HCT116 (cell line): ENCODE measurements around the gene TBX2. TPM values are rescaled to one million over a fixed set of nuclear protein-coding genes. Genes with fewer than 3 reads are reported as not detected.

Source experiments
- ATAC-seq: fragments of 200-7000 bp; cut with Tn5 transposase; 2 replicates; pipeline ENCODE4 v1.9.1; 2020; ENCODE audit warnings: mild to moderate bottlenecking, moderate library complexity
- BruUV-seq: library from RNA; stranded (reverse); fragments of 400-500 nt; replicated peaks from 2 replicates; lab custom pipeline; 2021; lab: Mats Ljungman, UMichigan
- CTCF ChIA-PET: fragments of 300-600 bp; sonication (Branson Sonifier 250); formaldehyde crosslinking; loops from one replicate; lab custom pipeline; 2021; ENCODE audit warnings: antibody characterized with exemption; lab: Charles Lee
- POLR2A ChIA-PET: fragments of 300-600, 350-600 bp; sonication (Branson Sonifier 250); formaldehyde crosslinking; loops from one replicate; lab custom pipeline; 2021; ENCODE audit warnings: antibody characterized with exemption; lab: Charles Lee
- RAD21 ChIA-PET, 2 experiments: fragments of 300-600 bp; sonication (Branson Sonifier 250); formaldehyde crosslinking; loops; one replicate each; lab custom pipeline; 2023; ENCODE audit warnings: low total read pairs in 2 of 2; ENCODE audit not compliant: uncharacterized antibody in 2 of 2, unreplicated experiment in 2 of 2, low non-redundant PET in 1 of 2; lab: Charles Lee
- DNase-seq: peaks from one replicate; pipeline ENCODE4 v3.0.0-alpha.2; 2010; ENCODE audit warnings: low read depth, low spot score
- H2AFZ ChIP-seq: fragments of 200-600 bp; shearing (Covaris generic), sonication (generic); 2 replicates; pipeline ENCODE4 v1.6.1; 2017; ENCODE audit warnings: low read depth, mixed run types, mixed read lengths, antibody characterized with exemption, low read length; ENCODE audit not compliant: poor library complexity, severe bottlenecking
- H3K27ac ChIP-seq: 2 replicates; pipeline ENCODE4 v1.5.1; 2012; ENCODE audit warnings: low read depth, low read length
- H3K27me3 ChIP-seq: fragments of 200-600 bp; sonication (generic); 2 replicates; pipeline ENCODE4 v1.6.1; 2016; ENCODE audit warnings: mixed run types, low read length, mixed read lengths; ENCODE audit not compliant: insufficient read depth
- H3K36me3 ChIP-seq, 2 experiments: fragments of 200-500 bp in 1 of 2; fragments of 200-600 bp in 1 of 2; sonication (Bioruptor generic) in 1 of 2; sonication (generic) in 1 of 2; 2 replicates each; pipeline versions ENCODE4 v1.5.1 to v1.6.1; 2014 to 2016; ENCODE audit warnings: low read length in 2 of 2, inconsistent platforms in 1 of 2, mixed read lengths in 1 of 2, mixed run types in 1 of 2; ENCODE audit not compliant: insufficient read depth in 2 of 2, control insufficient read depth in 1 of 2
- H3K4me1 ChIP-seq, 2 experiments: fragments of 200-600 bp in 1 of 2; sonication (generic) in 1 of 2; 2 replicates each; pipeline versions ENCODE4 v1.5.1 to v1.6.1; 2012 to 2017; ENCODE audit warnings: low read length in 2 of 2, inconsistent platforms in 1 of 2, mild to moderate bottlenecking in 1 of 2, mixed read lengths in 1 of 2, mixed run types in 1 of 2, moderate library complexity in 1 of 2; ENCODE audit not compliant: insufficient read depth in 2 of 2, control insufficient read depth in 1 of 2
- H3K4me2 ChIP-seq: fragments of 200-600 bp; sonication (generic); 2 replicates; pipeline ENCODE4 v1.6.1; 2017; ENCODE audit warnings: mixed run types, low read length, mixed read lengths
- H3K4me3 ChIP-seq, 2 experiments: fragments of 200-600 bp in 1 of 2; sonication (generic) in 1 of 2; replicated peaks in 1 of 2; 2 replicates each; pipeline ENCODE4 v1.5.1; 2011 to 2016; ENCODE audit warnings: low read length in 2 of 2, control low read depth in 1 of 2, low read depth in 1 of 2, mild to moderate bottlenecking in 1 of 2, mixed read lengths in 1 of 2, mixed run types in 1 of 2
- H3K79me2 ChIP-seq: fragments of 200-600 bp; sonication (generic); 2 replicates; pipeline ENCODE4 v1.6.1; 2017; ENCODE audit warnings: mild to moderate bottlenecking, mixed run types, low read length, moderate library complexity, mixed read lengths; ENCODE audit not compliant: insufficient read depth
- H3K9ac ChIP-seq: fragments of 200-600 bp; sonication (generic); 2 replicates; pipeline ENCODE4 v1.6.1; 2016; ENCODE audit warnings: low read length, mixed read lengths
- H3K9me2 ChIP-seq: fragments of 200-600 bp; sonication (generic), shearing (Covaris generic); 2 replicates; pipeline ENCODE4 v1.6.1; 2017; ENCODE audit warnings: mixed run types, mild to moderate bottlenecking, moderate library complexity; ENCODE audit not compliant: insufficient read depth
- H3K9me3 ChIP-seq, 2 experiments: fragments of 200-500 bp in 1 of 2; fragments of 200-600 bp in 1 of 2; sonication (Bioruptor generic) in 1 of 2; sonication (generic) in 1 of 2; 2 replicates each; pipeline ENCODE4 v1.6.1; 2014 to 2017; ENCODE audit warnings: low read length in 2 of 2, mixed read lengths in 2 of 2, inconsistent platforms in 1 of 2, low read depth in 1 of 2, mild to moderate bottlenecking in 1 of 2, mixed run types in 1 of 2, moderate library complexity in 1 of 2; ENCODE audit not compliant: control insufficient read depth in 1 of 2, insufficient read depth in 1 of 2
- H4K20me1 ChIP-seq: fragments of 200-600 bp; sonication (generic), shearing (Covaris generic); 2 replicates; pipeline ENCODE4 v1.6.1; 2017; ENCODE audit warnings: mixed run types, mild to moderate bottlenecking, moderate library complexity; ENCODE audit not compliant: insufficient read depth
- CBX3 ChIP-seq: IDR thresholded peaks from 2 replicates; pipeline ENCODE4 v1.6.1; 2012; ENCODE audit warnings: low read depth
- CEBPB ChIP-seq: IDR thresholded peaks from 2 replicates; pipeline ENCODE4 v1.6.1; 2012; ENCODE audit warnings: low read depth
- CTCF ChIP-seq, 3 experiments: fragments of 200-600 bp in 1 of 3; sonication (generic) in 1 of 3; IDR thresholded peaks in 2 of 3; conservative IDR thresholded peaks in 1 of 3; 2 replicates each; pipeline ENCODE4 v1.5.1; 2012 to 2017; ENCODE audit warnings: low read depth in 2 of 3, low read length in 2 of 3, antibody characterized with exemption in 1 of 3, borderline replicate concordance in 1 of 3, control low read depth in 1 of 3, mild to moderate bottlenecking in 1 of 3, mixed read lengths in 1 of 3, mixed run types in 1 of 3, moderate library complexity in 1 of 3; ENCODE audit not compliant: insufficient read depth in 1 of 3
- EGR1 ChIP-seq: IDR thresholded peaks from 2 replicates; pipeline ENCODE4 v1.6.1; 2012; ENCODE audit warnings: low read depth
- EZH2 ChIP-seq: fragments of 200-600 bp; sonication (generic); IDR thresholded peaks from 2 replicates; pipeline ENCODE4 v1.6.1; 2017; ENCODE audit warnings: antibody characterized with exemption, mixed run types
- EZH2phosphoT487 ChIP-seq: fragments of 200-600 bp; IDR thresholded peaks from 2 replicates; pipeline ENCODE4 v1.6.1; 2018; ENCODE audit warnings: antibody characterized with exemption, borderline replicate concordance
- JUND ChIP-seq: IDR thresholded peaks from 2 replicates; pipeline ENCODE4 v1.6.1; 2012
- POLR2A ChIP-seq: IDR thresholded peaks from 2 replicates; pipeline ENCODE4 v1.7.0; 2011; ENCODE audit warnings: borderline replicate concordance; ENCODE audit not compliant: insufficient read depth, insufficient read length; ENCODE audit errors: extremely low read depth
- POLR2AphosphoS5 ChIP-seq: IDR thresholded peaks from 2 replicates; pipeline ENCODE4 v1.6.1; 2011; ENCODE audit warnings: mild to moderate bottlenecking, low read depth, low read length, moderate library complexity
- RAD21 ChIP-seq: IDR thresholded peaks from 2 replicates; pipeline ENCODE4 v1.6.1; 2012; ENCODE audit warnings: low read depth, mild to moderate bottlenecking
- SIN3A ChIP-seq: IDR thresholded peaks from 2 replicates; pipeline ENCODE4 v1.6.1; 2012; ENCODE audit warnings: low read depth
- SP1 ChIP-seq: IDR thresholded peaks from 2 replicates; pipeline ENCODE4 v1.6.1; 2012; ENCODE audit warnings: low read depth
- SRF ChIP-seq: IDR thresholded peaks from 2 replicates; pipeline ENCODE4 v1.6.1; 2012; ENCODE audit warnings: low read depth
- TCF7L2 ChIP-seq: IDR thresholded peaks from 2 replicates; pipeline ENCODE4 v1.7.0; 2011; ENCODE audit warnings: borderline replicate concordance, inconsistent platforms; ENCODE audit not compliant: insufficient read depth, insufficient read length; ENCODE audit errors: extremely low read depth
- YY1 ChIP-seq: IDR thresholded peaks from 2 replicates; pipeline ENCODE4 v1.6.1; 2011; ENCODE audit warnings: low read length, low read depth, moderate library complexity, mild to moderate bottlenecking; ENCODE audit not compliant: insufficient replicate concordance; ENCODE audit errors: extremely low read depth
- ZFX ChIP-seq: fragments of 450-650 bp; IDR thresholded peaks from 2 replicates; pipeline ENCODE4 v1.6.1; 2017
- intact Hi-C: fragments of 100-400 bp; cut with micrococcal nuclease; formaldehyde crosslinking; loops from 2 replicates; pipeline ENCODE4 v1.10.0; 2022
- total RNA-seq: library from RNA; stranded (reverse); gene quantifications from one replicate; pipeline ENCODE4 v1.2.1, GENCODE V29; 2021; ENCODE audit not compliant: unreplicated experiment
- TF ChIP-seq, protein P1 (sequence below): IDR thresholded peaks from 2 replicates; pipeline ENCODE4 v1.6.1; 2012; ENCODE audit warnings: low read depth
- TF ChIP-seq, protein P2 (sequence below): IDR thresholded peaks from 2 replicates; pipeline ENCODE4 v1.6.1; 2012

The TBX2 gene
- total RNA-seq, 1 experiment from 2014 or later, result 0.71 TPM

DNA sequence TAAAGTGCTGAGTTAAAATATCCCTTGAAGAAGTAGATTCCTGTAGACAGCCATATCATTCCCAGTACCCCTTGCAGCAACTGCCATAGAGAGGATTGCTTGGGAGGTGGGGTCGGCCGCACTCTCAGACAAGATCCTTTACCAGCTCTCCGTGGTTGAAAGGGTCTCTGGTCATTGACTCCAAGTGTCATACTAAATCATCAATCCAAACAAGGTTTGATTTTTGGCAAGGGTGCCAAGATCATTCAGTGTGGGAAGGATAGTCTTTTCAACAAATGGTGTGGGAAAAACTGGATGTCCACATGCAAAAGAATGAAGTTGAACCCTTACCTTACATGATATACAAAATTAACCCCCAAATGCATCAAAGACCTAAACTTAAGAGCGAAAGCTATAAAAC lies 21.8 kb downstream of the TBX2 start:
- H3K36me3 ChIP-seq, result no peaks in the 10 kb centered on the region
- no peak for TF ChIP-seq TCF7L2
- TF ChIP-seq, protein P1, sequence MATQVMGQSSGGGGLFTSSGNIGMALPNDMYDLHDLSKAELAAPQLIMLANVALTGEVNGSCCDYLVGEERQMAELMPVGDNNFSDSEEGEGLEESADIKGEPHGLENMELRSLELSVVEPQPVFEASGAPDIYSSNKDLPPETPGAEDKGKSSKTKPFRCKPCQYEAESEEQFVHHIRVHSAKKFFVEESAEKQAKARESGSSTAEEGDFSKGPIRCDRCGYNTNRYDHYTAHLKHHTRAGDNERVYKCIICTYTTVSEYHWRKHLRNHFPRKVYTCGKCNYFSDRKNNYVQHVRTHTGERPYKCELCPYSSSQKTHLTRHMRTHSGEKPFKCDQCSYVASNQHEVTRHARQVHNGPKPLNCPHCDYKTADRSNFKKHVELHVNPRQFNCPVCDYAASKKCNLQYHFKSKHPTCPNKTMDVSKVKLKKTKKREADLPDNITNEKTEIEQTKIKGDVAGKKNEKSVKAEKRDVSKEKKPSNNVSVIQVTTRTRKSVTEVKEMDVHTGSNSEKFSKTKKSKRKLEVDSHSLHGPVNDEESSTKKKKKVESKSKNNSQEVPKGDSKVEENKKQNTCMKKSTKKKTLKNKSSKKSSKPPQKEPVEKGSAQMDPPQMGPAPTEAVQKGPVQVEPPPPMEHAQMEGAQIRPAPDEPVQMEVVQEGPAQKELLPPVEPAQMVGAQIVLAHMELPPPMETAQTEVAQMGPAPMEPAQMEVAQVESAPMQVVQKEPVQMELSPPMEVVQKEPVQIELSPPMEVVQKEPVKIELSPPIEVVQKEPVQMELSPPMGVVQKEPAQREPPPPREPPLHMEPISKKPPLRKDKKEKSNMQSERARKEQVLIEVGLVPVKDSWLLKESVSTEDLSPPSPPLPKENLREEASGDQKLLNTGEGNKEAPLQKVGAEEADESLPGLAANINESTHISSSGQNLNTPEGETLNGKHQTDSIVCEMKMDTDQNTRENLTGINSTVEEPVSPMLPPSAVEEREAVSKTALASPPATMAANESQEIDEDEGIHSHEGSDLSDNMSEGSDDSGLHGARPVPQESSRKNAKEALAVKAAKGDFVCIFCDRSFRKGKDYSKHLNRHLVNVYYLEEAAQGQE, result no peak
- TF ChIP-seq SIN3A, result no peak
- TF ChIP-seq RAD21, result no peak
- TF ChIP-seq, protein P2, sequence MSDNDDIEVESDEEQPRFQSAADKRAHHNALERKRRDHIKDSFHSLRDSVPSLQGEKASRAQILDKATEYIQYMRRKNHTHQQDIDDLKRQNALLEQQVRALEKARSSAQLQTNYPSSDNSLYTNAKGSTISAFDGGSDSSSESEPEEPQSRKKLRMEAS, result no peak
- no peak for TF ChIP-seq EZH2phosphoT487
- no peak for TF ChIP-seq EGR1
- no peak for TF ChIP-seq CEBPB
- TF ChIP-seq CTCF (IDR thresholded peaks at IDR 0.05 in 2 of 3, conservative IDR thresholded peaks at IDR 0.05 in 1 of 3; ENCODE audit: borderline replicate concordance in 1 of 3, insufficient read depth in 1 of 3, low read depth in 2 of 3, low read length in 2 of 3), result no peak
- TF ChIP-seq EZH2, result no peak
- TF ChIP-seq CBX3, result no peak
- TF ChIP-seq JUND, result no peak
- no peak for TF ChIP-seq SP1
- TF ChIP-seq POLR2A, result no peak
- no peak for TF ChIP-seq ZFX
- TF ChIP-seq POLR2AphosphoS5, result no peak
- no peak for TF ChIP-seq YY1
- TF ChIP-seq SRF, result no peak
- TF ChIP-seq, all 23 proteins: peak for 0
- Histone ChIP-seq H3K79me2 (no peaks in the 10 kb centered on the region), H3K27me3 (no peaks in the 10 kb centered on the region), H4K20me1 (no peaks in the 10 kb centered on the region), H3K4me1 (peaks cover 30 to 32% of the 10 kb centered on the region in 2 experiments), H3K9me3 (no peaks in the 10 kb centered on the region), H3K9me2 (no peaks in the 10 kb centered on the region), H3K9ac (no peak overlapping the region), H3K4me3 (no peak overlapping the region), H2AFZ (no peak overlapping the region), H3K27ac (no peak overlapping the region), H3K4me2 (no peak overlapping the region)
- ChIA-PET RAD21 (no interaction called here), POLR2A (no interaction called here), CTCF (interaction anchor here (1.4 to 2.3 kb wide), 4 partner anchors 10 to 688 kb away, joined by 3 to 9 read pairs (median 4); no protein-coding TSS in a partner anchor)
- no peak for DNase-seq
- no peak for ATAC-seq
- BruUV-seq, result no TSS peak
- intact Hi-C loops, result no loop called here
